HCT116 (cell line): ENCODE measurements around the gene OR6Q1. TPM values are rescaled to one million over a fixed set of nuclear protein-coding genes. Genes with fewer than 3 reads are reported as not detected.

Experiments
- ATAC-seq: fragments of 200-7000 bp; cut with Tn5 transposase; 2 replicates; pipeline ENCODE4 v1.9.1; 2020; ENCODE audit warnings: mild to moderate bottlenecking, moderate library complexity
- BruUV-seq: library from RNA; stranded (reverse); fragments of 400-500 nt; replicated peaks from 2 replicates; lab custom pipeline; 2021; lab: Mats Ljungman, UMichigan
- CTCF ChIA-PET: fragments of 300-600 bp; sonication (Branson Sonifier 250); formaldehyde crosslinking; loops from one replicate; lab custom pipeline; 2021; ENCODE audit warnings: antibody characterized with exemption; lab: Charles Lee
- POLR2A ChIA-PET: fragments of 300-600, 350-600 bp; sonication (Branson Sonifier 250); formaldehyde crosslinking; loops from one replicate; lab custom pipeline; 2021; ENCODE audit warnings: antibody characterized with exemption; lab: Charles Lee
- RAD21 ChIA-PET, 2 experiments: fragments of 300-600 bp; sonication (Branson Sonifier 250); formaldehyde crosslinking; loops; one replicate each; lab custom pipeline; 2023; ENCODE audit warnings: low total read pairs in 2 of 2; ENCODE audit not compliant: uncharacterized antibody in 2 of 2, unreplicated experiment in 2 of 2, low non-redundant PET in 1 of 2; lab: Charles Lee
- DNase-seq: peaks from one replicate; pipeline ENCODE4 v3.0.0-alpha.2; 2010; ENCODE audit warnings: low read depth, low spot score
- H2AFZ ChIP-seq: fragments of 200-600 bp; shearing (Covaris generic), sonication (generic); 2 replicates; pipeline ENCODE4 v1.6.1; 2017; ENCODE audit warnings: low read depth, mixed run types, mixed read lengths, antibody characterized with exemption, low read length; ENCODE audit not compliant: poor library complexity, severe bottlenecking
- H3K27ac ChIP-seq: 2 replicates; pipeline ENCODE4 v1.5.1; 2012; ENCODE audit warnings: low read depth, low read length
- H3K27me3 ChIP-seq: fragments of 200-600 bp; sonication (generic); 2 replicates; pipeline ENCODE4 v1.6.1; 2016; ENCODE audit warnings: mixed run types, low read length, mixed read lengths; ENCODE audit not compliant: insufficient read depth
- H3K36me3 ChIP-seq, 2 experiments: fragments of 200-500 bp in 1 of 2; fragments of 200-600 bp in 1 of 2; sonication (Bioruptor generic) in 1 of 2; sonication (generic) in 1 of 2; 2 replicates each; pipeline versions ENCODE4 v1.5.1 to v1.6.1; 2014 to 2016; ENCODE audit warnings: low read length in 2 of 2, inconsistent platforms in 1 of 2, mixed read lengths in 1 of 2, mixed run types in 1 of 2; ENCODE audit not compliant: insufficient read depth in 2 of 2, control insufficient read depth in 1 of 2
- H3K4me1 ChIP-seq, 2 experiments: fragments of 200-600 bp in 1 of 2; sonication (generic) in 1 of 2; 2 replicates each; pipeline versions ENCODE4 v1.5.1 to v1.6.1; 2012 to 2017; ENCODE audit warnings: low read length in 2 of 2, inconsistent platforms in 1 of 2, mild to moderate bottlenecking in 1 of 2, mixed read lengths in 1 of 2, mixed run types in 1 of 2, moderate library complexity in 1 of 2; ENCODE audit not compliant: insufficient read depth in 2 of 2, control insufficient read depth in 1 of 2
- H3K4me2 ChIP-seq: fragments of 200-600 bp; sonication (generic); 2 replicates; pipeline ENCODE4 v1.6.1; 2017; ENCODE audit warnings: mixed run types, low read length, mixed read lengths
- H3K4me3 ChIP-seq, 2 experiments: fragments of 200-600 bp in 1 of 2; sonication (generic) in 1 of 2; replicated peaks in 1 of 2; 2 replicates each; pipeline ENCODE4 v1.5.1; 2011 to 2016; ENCODE audit warnings: low read length in 2 of 2, control low read depth in 1 of 2, low read depth in 1 of 2, mild to moderate bottlenecking in 1 of 2, mixed read lengths in 1 of 2, mixed run types in 1 of 2
- H3K79me2 ChIP-seq: fragments of 200-600 bp; sonication (generic); 2 replicates; pipeline ENCODE4 v1.6.1; 2017; ENCODE audit warnings: mild to moderate bottlenecking, mixed run types, low read length, moderate library complexity, mixed read lengths; ENCODE audit not compliant: insufficient read depth
- H3K9ac ChIP-seq: fragments of 200-600 bp; sonication (generic); 2 replicates; pipeline ENCODE4 v1.6.1; 2016; ENCODE audit warnings: low read length, mixed read lengths
- H3K9me2 ChIP-seq: fragments of 200-600 bp; sonication (generic), shearing (Covaris generic); 2 replicates; pipeline ENCODE4 v1.6.1; 2017; ENCODE audit warnings: mixed run types, mild to moderate bottlenecking, moderate library complexity; ENCODE audit not compliant: insufficient read depth
- H3K9me3 ChIP-seq, 2 experiments: fragments of 200-500 bp in 1 of 2; fragments of 200-600 bp in 1 of 2; sonication (Bioruptor generic) in 1 of 2; sonication (generic) in 1 of 2; 2 replicates each; pipeline ENCODE4 v1.6.1; 2014 to 2017; ENCODE audit warnings: low read length in 2 of 2, mixed read lengths in 2 of 2, inconsistent platforms in 1 of 2, low read depth in 1 of 2, mild to moderate bottlenecking in 1 of 2, mixed run types in 1 of 2, moderate library complexity in 1 of 2; ENCODE audit not compliant: control insufficient read depth in 1 of 2, insufficient read depth in 1 of 2
- H4K20me1 ChIP-seq: fragments of 200-600 bp; sonication (generic), shearing (Covaris generic); 2 replicates; pipeline ENCODE4 v1.6.1; 2017; ENCODE audit warnings: mixed run types, mild to moderate bottlenecking, moderate library complexity; ENCODE audit not compliant: insufficient read depth
- ATF3 ChIP-seq: IDR thresholded peaks from 2 replicates; pipeline ENCODE4 v1.6.1; 2012
- CBX3 ChIP-seq: IDR thresholded peaks from 2 replicates; pipeline ENCODE4 v1.6.1; 2012; ENCODE audit warnings: low read depth
- CEBPB ChIP-seq: IDR thresholded peaks from 2 replicates; pipeline ENCODE4 v1.6.1; 2012; ENCODE audit warnings: low read depth
- EZH2phosphoT487 ChIP-seq: fragments of 200-600 bp; IDR thresholded peaks from 2 replicates; pipeline ENCODE4 v1.6.1; 2018; ENCODE audit warnings: antibody characterized with exemption, borderline replicate concordance
- JUND ChIP-seq: IDR thresholded peaks from 2 replicates; pipeline ENCODE4 v1.6.1; 2012
- POLR2A ChIP-seq: IDR thresholded peaks from 2 replicates; pipeline ENCODE4 v1.7.0; 2011; ENCODE audit warnings: borderline replicate concordance; ENCODE audit not compliant: insufficient read depth, insufficient read length; ENCODE audit errors: extremely low read depth
- RAD21 ChIP-seq: IDR thresholded peaks from 2 replicates; pipeline ENCODE4 v1.6.1; 2012; ENCODE audit warnings: low read depth, mild to moderate bottlenecking
- REST ChIP-seq: IDR thresholded peaks from 2 replicates; pipeline ENCODE4 v1.6.1; 2012; ENCODE audit warnings: low read depth
- SIN3A ChIP-seq: IDR thresholded peaks from 2 replicates; pipeline ENCODE4 v1.6.1; 2012; ENCODE audit warnings: low read depth
- SP1 ChIP-seq: IDR thresholded peaks from 2 replicates; pipeline ENCODE4 v1.6.1; 2012; ENCODE audit warnings: low read depth
- TCF7L2 ChIP-seq: IDR thresholded peaks from 2 replicates; pipeline ENCODE4 v1.7.0; 2011; ENCODE audit warnings: borderline replicate concordance, inconsistent platforms; ENCODE audit not compliant: insufficient read depth, insufficient read length; ENCODE audit errors: extremely low read depth
- ZFX ChIP-seq: fragments of 450-650 bp; IDR thresholded peaks from 2 replicates; pipeline ENCODE4 v1.6.1; 2017
- intact Hi-C: fragments of 100-400 bp; cut with micrococcal nuclease; formaldehyde crosslinking; loops from 2 replicates; pipeline ENCODE4 v1.10.0; 2022
- total RNA-seq: library from RNA; stranded (reverse); gene quantifications from one replicate; pipeline ENCODE4 v1.2.1, GENCODE V29; 2021; ENCODE audit not compliant: unreplicated experiment

OR6Q1 gene
- total RNA-seq, 1 experiment from 2014 or later: not detected

GRCh38 chr11:58047818-58048217 lies 17.1 kb downstream of the OR6Q1 start:
- intact Hi-C loops: no loop called here
- ChIA-PET CTCF (no interaction called here), POLR2A (no interaction called here), RAD21 (no interaction called here)
- H3K4me3 ChIP-seq: no peak overlapping the region
- H3K4me2 ChIP-seq: no peak overlapping the region
- no peaks in the 10 kb centered on the region for H3K4me1 ChIP-seq
- no peak overlapping the region for H3K27ac ChIP-seq
- no peaks in the 10 kb centered on the region for H3K9me2 ChIP-seq
- H4K20me1 ChIP-seq: no peaks in the 10 kb centered on the region
- DNase-seq (no peak), ATAC-seq (no peak)
- no peaks in the 10 kb centered on the region for H3K36me3 ChIP-seq
- 0 out of 2 replicates have a peak, but pooled peaks cover 12% of the 10 kb centered on the region for H3K27me3 ChIP-seq
- no TSS peak for BruUV-seq
- H2AFZ ChIP-seq: no peak overlapping the region
- H3K79me2 ChIP-seq: no peaks in the 10 kb centered on the region
- no peak overlapping the region for H3K9ac ChIP-seq
- TF ChIP-seq ZFX (no peak), CBX3 (no peak), JUND (no peak), SIN3A (no peak)
- no peaks in the 10 kb centered on the region for H3K9me3 ChIP-seq

- no TSS peak for BruUV-seq
- H3K79me2 ChIP-seq: no peaks in the 10 kb centered on the region
- no peak overlapping the region for H2AFZ ChIP-seq
- no peak for DNase-seq
- no peak overlapping the region for H3K9ac ChIP-seq
- no peaks in the 10 kb centered on the region for H3K9me3 ChIP-seq
- no peaks in the 10 kb centered on the region for H3K9me2 ChIP-seq
- TF ChIP-seq SP1 (no peak), POLR2A (no peak), JUND (no peak), TCF7L2 (no peak), RAD21 (no peak), ATF3 (no peak), REST (no peak), CEBPB (no peak), EZH2phosphoT487 (no peak)
- TF ChIP-seq, all 23 proteins: peak for 0
- no peak overlapping the region for H3K4me2 ChIP-seq
- H3K36me3 ChIP-seq: no peaks in the 10 kb centered on the region
- ChIA-PET RAD21 (no interaction called here), POLR2A (no interaction called here), CTCF (no interaction called here)
- no peak overlapping the region for H3K27ac ChIP-seq
- intact Hi-C loops: no loop called here
- ATAC-seq: no peak
- peaks cover 6 to 12% of the 10 kb centered on the region in 2 experiments; a peak in 2 of 4 replicates for H3K4me1 ChIP-seq
- H3K4me3 ChIP-seq: no peak overlapping the region
- H4K20me1 ChIP-seq: no peaks in the 10 kb centered on the region
- H3K27me3 ChIP-seq: no peaks in the 10 kb centered on the region
Measured at GRCh38 chr11:58055806-58056401, 25.2 kb downstream of the OR6Q1 start.
